Right atrium auricular region (tissue), 2 donors: ENCODE results near the gene TTBK2. TPM values are rescaled to one million over a fixed set of nuclear protein-coding genes. Genes with fewer than 3 reads are reported as not detected.

Experiments used
- DNase-seq: peaks from one replicate; pipeline ENCODE4 v3.0.0-alpha.2; 2019; ENCODE audit warnings: low spot score
- H3K27ac ChIP-seq, 2 donors: fragments of 200-600 bp; sonication (generic); 1 replicate in 1 of 2; 2 replicates in 1 of 2; pipeline ENCODE4 v1.5.1; 2016 to 2019
- H3K27me3 ChIP-seq, 2 donors: fragments of 200-600 bp; sonication (generic); one replicate each; pipeline versions ENCODE4 v1.5.1 to v1.6.0; 2017 to 2019
- H3K36me3 ChIP-seq: fragments of 200-600 bp; sonication (generic); one replicate; pipeline ENCODE4 v1.5.1; 2016
- H3K4me1 ChIP-seq, 2 donors: fragments of 200-600 bp; sonication (generic); one replicate each; pipeline versions ENCODE4 v1.5.1 to v1.6.0; 2017 to 2019
- H3K4me3 ChIP-seq, 2 donors: fragments of 200-600 bp; sonication (generic); 1 replicate in 1 of 2; 2 replicates in 1 of 2; pipeline ENCODE4 v1.5.1; 2017 to 2019; ENCODE audit warnings: mild to moderate bottlenecking in 1 of 2, moderate library complexity in 1 of 2
- H3K9me3 ChIP-seq, 2 donors: fragments of 200-600 bp; sonication (generic); one replicate each; pipeline ENCODE4 v1.5.1; 2019
- CTCF ChIP-seq, 2 donors: fragments of 200-600 bp; sonication (generic); IDR thresholded peaks; one replicate each; pipeline ENCODE4 v1.5.1; 2019; ENCODE audit warnings: antibody characterized with exemption in 2 of 2
- total RNA-seq, 2 donors: library from RNA; depleted of rRNA; stranded (reverse); fragments of >200 nt; gene quantifications; one replicate each; pipeline ENCODE4 v1.1.0, GENCODE V29; 2016

TTBK2 gene
- total RNA-seq, 2 donors from 2014 or later = 16.3 to 19.7 TPM

- no peak overlapping the region for H3K27ac ChIP-seq
Measured at GRCh38 chr15:42730135-42730534, 190.4 kb downstream of the TTBK2 start.

GRCh38 chr15:42729409-42729808 lies 191.2 kb downstream of the TTBK2 start:
- DNase-seq = no peak
- Histone ChIP-seq H3K9me3 (no peaks in the 10 kb centered on the region), H3K27me3 (no peaks in the 10 kb centered on the region), H3K27ac (no peak overlapping the region), H3K4me3 (no peak overlapping the region), H3K4me1 (no peaks in the 10 kb centered on the region), H3K36me3 (peaks cover 82% of the 10 kb centered on the region)
- TF ChIP-seq CTCF (IDR thresholded peaks at IDR 0.05) = no peak

More at GRCh38 chr15:42730135-42730534, 190.4 kb downstream of the TTBK2 start:
- H3K4me3 ChIP-seq = no peak overlapping the region
- H3K27me3 ChIP-seq = no peaks in the 10 kb centered on the region
- TF ChIP-seq CTCF (IDR thresholded peaks at IDR 0.05) = no peak
- no peak for DNase-seq
- peaks cover 81% of the 10 kb centered on the region for H3K36me3 ChIP-seq
- H3K9me3 ChIP-seq = no peaks in the 10 kb centered on the region
- H3K4me1 ChIP-seq = no peaks in the 10 kb centered on the region

GRCh38 chr15:42728972-42729371 lies 191.6 kb downstream of the TTBK2 start:
- no peaks in the 10 kb centered on the region for H3K4me1 ChIP-seq
- H3K27me3 ChIP-seq = no peaks in the 10 kb centered on the region
- H3K4me3 ChIP-seq = no peak overlapping the region
- no peaks in the 10 kb centered on the region for H3K9me3 ChIP-seq
- no peak overlapping the region for H3K27ac ChIP-seq
- no peak for DNase-seq
- no peak for TF ChIP-seq CTCF (IDR thresholded peaks at IDR 0.05)
- H3K36me3 ChIP-seq = peaks cover 82% of the 10 kb centered on the region

- peaks cover 82% of the 10 kb centered on the region for H3K36me3 ChIP-seq
- TF ChIP-seq CTCF (IDR thresholded peaks at IDR 0.05) = no peak
- H3K27ac ChIP-seq = no peak overlapping the region
- no peaks in the 10 kb centered on the region for H3K9me3 ChIP-seq
- H3K4me1 ChIP-seq = no peaks in the 10 kb centered on the region
- H3K27me3 ChIP-seq = no peaks in the 10 kb centered on the region
- no peak overlapping the region for H3K4me3 ChIP-seq
- no peak for DNase-seq
Measured at GRCh38 chr15:42728560-42728959, 192.0 kb downstream of the TTBK2 start.

GRCh38 chr15:42727750-42728381 lies 192.7 kb downstream of the TTBK2 start:
- Histone ChIP-seq H3K4me1 (no peaks in the 10 kb centered on the region), H3K36me3 (peaks cover 82% of the 10 kb centered on the region), H3K27ac (no peak overlapping the region), H3K27me3 (no peaks in the 10 kb centered on the region), H3K9me3 (no peaks in the 10 kb centered on the region), H3K4me3 (no peak overlapping the region)
- no peak for TF ChIP-seq CTCF (IDR thresholded peaks at IDR 0.05)
- DNase-seq = no peak

- Histone ChIP-seq H3K4me1 (no peaks in the 10 kb centered on the region), H3K27ac (no peak overlapping the region), H3K9me3 (no peaks in the 10 kb centered on the region), H3K27me3 (no peaks in the 10 kb centered on the region), H3K4me3 (no peak overlapping the region), H3K36me3 (peaks cover 74% of the 10 kb centered on the region)
- TF ChIP-seq CTCF (IDR thresholded peaks at IDR 0.05) = no peak
- no peak for DNase-seq
Measured at GRCh38 chr15:42726114-42726513, 194.5 kb downstream of the TTBK2 start.
